GM12878 (cell line): ENCODE measurements around the gene ETV6. TPM values are rescaled to one million over a fixed set of nuclear protein-coding genes. Genes with fewer than 3 reads are reported as not detected.

Source experiments
- ATAC-seq: fragments of 200-7000 bp; cut with Tn5 transposase; 3 replicates; pipeline ENCODE4 v1.9.1; 2020; ENCODE audit warnings: mild to moderate bottlenecking, moderate library complexity
- BruUV-seq: library from RNA; stranded (reverse); fragments of 400-500 nt; replicated peaks from 2 replicates; lab custom pipeline; 2021; lab: Mats Ljungman, UMichigan
- CTCF ChIA-PET: fragments of 300-600 bp; sonication (Branson Sonifier 250); formaldehyde crosslinking; extraction: SDS; loops from one replicate; lab custom pipeline; 2021; ENCODE audit warnings: inconsistent platforms; lab: Yijun Ruan, JAX
- POLR2A ChIA-PET: fragments of 350-600 bp; formaldehyde crosslinking; extraction: SDS; loops from one replicate; lab custom pipeline; 2021; ENCODE audit warnings: inconsistent platforms; lab: Charles Lee
- RAD21 ChIA-PET: fragments of 300-600 bp; sonication (Branson Sonifier 250); formaldehyde crosslinking; loops from one replicate; lab custom pipeline; 2023; ENCODE audit warnings: antibody characterized with exemption; ENCODE audit not compliant: unreplicated experiment; lab: Charles Lee
- SMC1A ChIA-PET: fragments of 300-600 bp; sonication (Branson Sonifier 250); formaldehyde crosslinking; loops from one replicate; lab custom pipeline; 2023; ENCODE audit not compliant: unreplicated experiment, uncharacterized antibody; lab: Charles Lee
- DNase-seq: peaks from one replicate; pipeline ENCODE4 v3.0.0-alpha.2; 2011; ENCODE audit warnings: low read depth, low spot score
- FAIRE-seq: peaks from 3 replicates; lab custom pipeline; 2011; peaks lifted over from hg19 to GRCh38; lab: Jason Lieb, UNC
- H2AFZ ChIP-seq: 2 replicates; pipeline ENCODE4 v1.6.0; 2011; ENCODE audit warnings: low read depth, low read length, control low read depth; ENCODE audit not compliant: control insufficient read depth
- H3K27ac ChIP-seq: 2 replicates; pipeline ENCODE4 v1.5.1; 2011; ENCODE audit warnings: control low read depth; ENCODE audit not compliant: control insufficient read depth, insufficient read depth
- H3K27me3 ChIP-seq, 2 experiments: replicated peaks in 1 of 2; 2 replicates each; pipeline versions ENCODE4 v1.6.0 to v1.6.1; 2011; ENCODE audit warnings: low read length in 1 of 2; ENCODE audit not compliant: control insufficient read depth in 2 of 2, insufficient read depth in 2 of 2
- H3K36me3 ChIP-seq, 2 experiments: 2 replicates each; pipeline ENCODE4 v1.5.1; 2011; ENCODE audit warnings: low read length in 1 of 2; ENCODE audit not compliant: control insufficient read depth in 2 of 2, insufficient read depth in 2 of 2
- H3K4me1 ChIP-seq: 2 replicates; pipeline ENCODE4 v1.6.1; 2011; ENCODE audit warnings: mild to moderate bottlenecking, low read length, moderate library complexity, mixed read lengths; ENCODE audit not compliant: control insufficient read depth, insufficient read depth
- H3K4me2 ChIP-seq: 2 replicates; pipeline ENCODE4 v1.6.0; 2011; ENCODE audit warnings: control low read depth; ENCODE audit not compliant: control insufficient read depth, insufficient read depth
- H3K4me3 ChIP-seq: fragments of 200-600 bp; sonication (generic); 2 replicates; pipeline ENCODE4 v1.5.1; 2016
- H3K79me2 ChIP-seq: 2 replicates; pipeline ENCODE4 v1.6.0; 2011; ENCODE audit warnings: low read length; ENCODE audit not compliant: control insufficient read depth, insufficient read depth
- H3K9ac ChIP-seq: 2 replicates; pipeline ENCODE4 v1.8.0; 2011; ENCODE audit warnings: low read length, control low read depth, mixed read lengths; ENCODE audit not compliant: control insufficient read depth, insufficient read depth
- H3K9me3 ChIP-seq: replicated peaks from 3 replicates; pipeline ENCODE4 v1.5.1; 2011; ENCODE audit warnings: mild to moderate bottlenecking, low read length; ENCODE audit not compliant: control insufficient read depth, insufficient read depth
- H4K20me1 ChIP-seq: 2 replicates; pipeline ENCODE4 v1.6.0; 2011; ENCODE audit not compliant: control insufficient read depth, insufficient read depth
- ASH2L ChIP-seq: fragments of 300-600, 200-600 bp; sonication (generic); IDR thresholded peaks from 2 replicates; pipeline ENCODE4 v1.6.1; 2017; ENCODE audit warnings: low read depth, mild to moderate bottlenecking, borderline replicate concordance
- CHD2 ChIP-seq: IDR thresholded peaks from 2 replicates; pipeline ENCODE4 v1.6.1; 2011; ENCODE audit warnings: low read depth, low read length, improper control_type of control experiment, borderline replicate concordance
- CREB1 ChIP-seq: IDR thresholded peaks from 2 replicates; pipeline ENCODE4 v1.6.1; 2012; ENCODE audit warnings: low read depth, mild to moderate bottlenecking, inconsistent platforms
- EGR1 ChIP-seq, 2 experiments: IDR thresholded peaks; 1 replicate in 1 of 2; 2 replicates in 1 of 2; pipeline ENCODE4 v1.6.1; 2011 to 2012; ENCODE audit warnings: low read depth in 2 of 2, low read length in 2 of 2, borderline replicate concordance in 1 of 2, mild to moderate bottlenecking in 1 of 2, moderate library complexity in 1 of 2
- ELK1 ChIP-seq: IDR thresholded peaks from 2 replicates; pipeline ENCODE4 v1.6.1; 2012; ENCODE audit warnings: low read depth, low read length, improper control_type of control experiment
- FOXK2 ChIP-seq: fragments of 450-650 bp; IDR thresholded peaks from 2 replicates; pipeline ENCODE4 v1.6.1; 2017; ENCODE audit warnings: mild to moderate bottlenecking, moderate library complexity
- HDAC2 ChIP-seq: fragments of 200-600 bp; sonication (generic); IDR thresholded peaks from 2 replicates; pipeline ENCODE4 v1.6.1; 2017
- JUNB ChIP-seq: IDR thresholded peaks from 2 replicates; pipeline ENCODE4 v1.6.1; 2016; ENCODE audit warnings: antibody characterized with exemption, mild to moderate bottlenecking
- KAT2A ChIP-seq: conservative IDR thresholded peaks from 2 replicates; pipeline ENCODE4 v1.6.1; 2011; ENCODE audit warnings: low read depth, low read length; ENCODE audit not compliant: control insufficient read depth
- MYC ChIP-seq: IDR thresholded peaks from 2 replicates; pipeline ENCODE4 v1.6.1; 2011; ENCODE audit warnings: mild to moderate bottlenecking, low read length, moderate library complexity, inconsistent platforms; ENCODE audit not compliant: insufficient read depth, insufficient replicate concordance, insufficient read length, severe bottlenecking
- NFXL1 ChIP-seq: fragments of 450-650 bp; IDR thresholded peaks from 2 replicates; pipeline ENCODE4 v1.6.1; 2017; ENCODE audit warnings: antibody characterized with exemption, mild to moderate bottlenecking, borderline replicate concordance
- SKIL ChIP-seq: fragments of 450-650 bp; IDR thresholded peaks from 2 replicates; pipeline ENCODE4 v1.6.1; 2017; ENCODE audit warnings: mild to moderate bottlenecking, low read depth, inconsistent platforms; ENCODE audit not compliant: poor library complexity, severe bottlenecking
- SUPT20H ChIP-seq: IDR thresholded peaks from 2 replicates; pipeline ENCODE4 v1.6.1; 2011; ENCODE audit warnings: low read depth, mild to moderate bottlenecking, low read length, moderate library complexity, borderline replicate concordance; ENCODE audit not compliant: control insufficient read depth
- YBX1 ChIP-seq: fragments of 450-650 bp; IDR thresholded peaks from 2 replicates; pipeline ENCODE4 v1.6.1; 2016; ENCODE audit warnings: antibody characterized with exemption
- ZBED1 ChIP-seq: IDR thresholded peaks from 2 replicates; pipeline ENCODE4 v1.6.1; 2016; ENCODE audit warnings: borderline replicate concordance
- WGBS: methylation state at CpG from one replicate; pipeline ENCODE4 v1.1.6; 2016; ENCODE audit warnings: low lambda C conversion rate; ENCODE audit not compliant: insufficient replicate concordance, insufficient coverage; ENCODE audit errors: missing lambda C conversion rate; 5-methylcytosine and 5-hydroxymethylcytosine counted together
- in situ Hi-C: fragments of 300-500 bp; cut with MboI; formaldehyde crosslinking; loops from 9 replicates; pipeline ENCODE4 v1.14.3; 2018; ENCODE audit warnings: mixed read lengths
- intact Hi-C: fragments of 100-400 bp; cut with micrococcal nuclease; formaldehyde crosslinking; loops from one replicate; pipeline ENCODE4 v1.14.2; 2022; ENCODE audit not compliant: unreplicated experiment
- polyA plus RNA-seq, 11 experiments: library from polyadenylated mRNA; depleted of rRNA in 4 of 11; unstranded in 6 of 11; stranded (reverse) in 5 of 11; fragments of >200 nt; fragmentation: Nextera tagmentation in 4 of 11; fragmentation: Illumina TruSeq in 1 of 11; extraction: Ambion mirVana in 4 of 11; extraction: Trizol in 1 of 11; gene quantifications; 1 replicate in 1 of 11; 2 replicates in 10 of 11; pipeline versions ENCODE4 v1.2.1 to v1.2.3, GENCODE V29; 2011 to 2016; ENCODE audit warnings: inconsistent platforms in 2 of 11, missing spikeins in 2 of 11, low read depth in 1 of 11
- total RNA-seq, 4 experiments: library from RNA; depleted of rRNA in 3 of 4; stranded (reverse); fragments of >200 nt in 3 of 4; fragmentation: Illumina TruSeq in 1 of 4; extraction: Trizol in 1 of 4; gene quantifications; 2 replicates each; pipeline versions ENCODE4 v1.2.1 to v1.2.3, GENCODE V29; 2013 to 2021
- TF ChIP-seq, protein P1 (sequence below): fragments of 450-650 bp; formaldehyde crosslinking; IDR thresholded peaks from 2 replicates; pipeline ENCODE4 v1.4.0; 2020; ENCODE audit warnings: mild to moderate bottlenecking, moderate library complexity
- TF ChIP-seq, protein P2 (sequence below): IDR thresholded peaks from 2 replicates; pipeline ENCODE4 v1.6.1; 2011; ENCODE audit warnings: borderline replicate concordance, low read depth, mild to moderate bottlenecking, moderate library complexity, mixed read lengths, low read length; ENCODE audit not compliant: insufficient read depth; ENCODE audit errors: extremely low read length

The ETV6 gene
- total and polyA plus RNA-seq, 10 of the 15 experiments (the other 5 are each of a cell fraction or from before 2014, with no cell fraction given), result 6.6 to 74.8 (median 24.6) TPM

- H3K79me2 ChIP-seq, result peaks cover 99% of the 10 kb centered on the region
- DNase-seq, result no peak
- TF ChIP-seq YBX1 (no peak), HDAC2 (no peak), ASH2L (no peak), SKIL (no peak), KAT2A (no peak), MYC (no peak), CHD2 (no peak), SUPT20H (no peak), EGR1 (IDR thresholded peaks at IDR 0.05; ENCODE audit: borderline replicate concordance in 1 of 2, low read depth in 2 of 2, low read length in 2 of 2) (no peak), NFXL1 (no peak), ZBED1 (no peak), JUNB (no peak), CREB1 (no peak), FOXK2 (no peak), ELK1 (no peak)
- TF ChIP-seq, protein P1, sequence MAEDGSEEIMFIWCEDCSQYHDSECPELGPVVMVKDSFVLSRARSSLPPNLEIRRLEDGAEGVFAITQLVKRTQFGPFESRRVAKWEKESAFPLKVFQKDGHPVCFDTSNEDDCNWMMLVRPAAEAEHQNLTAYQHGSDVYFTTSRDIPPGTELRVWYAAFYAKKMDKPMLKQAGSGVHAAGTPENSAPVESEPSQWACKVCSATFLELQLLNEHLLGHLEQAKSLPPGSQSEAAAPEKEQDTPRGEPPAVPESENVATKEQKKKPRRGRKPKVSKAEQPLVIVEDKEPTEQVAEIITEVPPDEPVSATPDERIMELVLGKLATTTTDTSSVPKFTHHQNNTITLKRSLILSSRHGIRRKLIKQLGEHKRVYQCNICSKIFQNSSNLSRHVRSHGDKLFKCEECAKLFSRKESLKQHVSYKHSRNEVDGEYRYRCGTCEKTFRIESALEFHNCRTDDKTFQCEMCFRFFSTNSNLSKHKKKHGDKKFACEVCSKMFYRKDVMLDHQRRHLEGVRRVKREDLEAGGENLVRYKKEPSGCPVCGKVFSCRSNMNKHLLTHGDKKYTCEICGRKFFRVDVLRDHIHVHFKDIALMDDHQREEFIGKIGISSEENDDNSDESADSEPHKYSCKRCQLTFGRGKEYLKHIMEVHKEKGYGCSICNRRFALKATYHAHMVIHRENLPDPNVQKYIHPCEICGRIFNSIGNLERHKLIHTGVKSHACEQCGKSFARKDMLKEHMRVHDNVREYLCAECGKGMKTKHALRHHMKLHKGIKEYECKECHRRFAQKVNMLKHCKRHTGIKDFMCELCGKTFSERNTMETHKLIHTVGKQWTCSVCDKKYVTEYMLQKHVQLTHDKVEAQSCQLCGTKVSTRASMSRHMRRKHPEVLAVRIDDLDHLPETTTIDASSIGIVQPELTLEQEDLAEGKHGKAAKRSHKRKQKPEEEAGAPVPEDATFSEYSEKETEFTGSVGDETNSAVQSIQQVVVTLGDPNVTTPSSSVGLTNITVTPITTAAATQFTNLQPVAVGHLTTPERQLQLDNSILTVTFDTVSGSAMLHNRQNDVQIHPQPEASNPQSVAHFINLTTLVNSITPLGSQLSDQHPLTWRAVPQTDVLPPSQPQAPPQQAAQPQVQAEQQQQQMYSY (CRISPR knock-in tag), result no peak
- TF ChIP-seq, protein P2, sequence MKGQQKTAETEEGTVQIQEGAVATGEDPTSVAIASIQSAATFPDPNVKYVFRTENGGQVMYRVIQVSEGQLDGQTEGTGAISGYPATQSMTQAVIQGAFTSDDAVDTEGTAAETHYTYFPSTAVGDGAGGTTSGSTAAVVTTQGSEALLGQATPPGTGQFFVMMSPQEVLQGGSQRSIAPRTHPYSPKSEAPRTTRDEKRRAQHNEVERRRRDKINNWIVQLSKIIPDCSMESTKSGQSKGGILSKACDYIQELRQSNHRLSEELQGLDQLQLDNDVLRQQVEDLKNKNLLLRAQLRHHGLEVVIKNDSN, result no peak
These were observed 19.9 kb downstream of the ETV6 start for GRCh38 chr12:11669348-11669747.

More at GRCh38 chr12:11669348-11669747, 19.9 kb downstream of the ETV6 start:
- WGBS, result 66% methylated on average over 5 of the region's 5 CpGs
- H3K9me3 ChIP-seq, result no peaks in the 10 kb centered on the region; the same call in 2 of the 3 replicates
- peaks cover 11% of the 10 kb centered on the region for H4K20me1 ChIP-seq
- peaks cover under 1% of the 10 kb centered on the region for H3K4me1 ChIP-seq
- BruUV-seq, result no TSS peak
- H3K27me3 ChIP-seq, result no peaks in the 10 kb centered on the region
- H3K4me2 ChIP-seq, result no peak overlapping the region
- ChIA-PET POLR2A (no interaction called here), SMC1A (interaction anchor here (0.9 to 6.9 kb wide), 3 partner anchors 12 to 256 kb away, joined by 4 to 32 read pairs (median 4); no protein-coding TSS in a partner anchor), RAD21 (no interaction called here), CTCF (interaction anchor here (0.7 kb wide), 1 partner anchor 67 kb away, joined by 5 read pairs; no protein-coding TSS in a partner anchor)
- H3K36me3 ChIP-seq, result peaks cover 7 to 22% of the 10 kb centered on the region in 2 experiments
- no peak overlapping the region for H3K9ac ChIP-seq
- in situ Hi-C loops, result no loop called here
- intact Hi-C loops, result no loop called here
- no peak for FAIRE-seq
- no peak for ATAC-seq
- no peak overlapping the region for H3K27ac ChIP-seq
- H2AFZ ChIP-seq, result no peak overlapping the region
- H3K4me3 ChIP-seq, result no peak overlapping the region
